Muscle of arm (tissue), 12 donors: ENCODE data around the gene UCHL5. TPM values are rescaled to one million over a fixed set of nuclear protein-coding genes. Genes with fewer than 3 reads are reported as not detected.
A peak's percentile ranks its signal among the peaks of the same experiment; 100 is the strongest.
"Not testable (repeated sequence)": the region's sequence is repeated elsewhere in the genome, so short reads cannot be mapped to it uniquely, and the experiment has no call there.

Source experiments
- DNase-seq: peaks from one replicate; pipeline ENCODE4 v3.0.0-alpha.2; 2013
- polyA plus RNA-seq, 12 donors: library from polyadenylated mRNA; unstranded; fragments of 120-200 nt; gene quantifications; one replicate each; pipeline ENCODE4 v1.2.1, GENCODE V29; 2013; ENCODE audit not compliant: insufficient read length in 12 of 12

Gene UCHL5
- polyA plus RNA-seq, 12 donors = 31.9 to 52.0 (median 44.0) TPM; not detected in 1

- DNase-seq = no peak
Measured at GRCh38 chr1:193016788-193017187, 42.4 kb downstream of the UCHL5 start.

- DNase-seq = peak; percentile 11
Measured at GRCh38 chr1:193014400-193014799, 44.8 kb downstream of the UCHL5 start.

GRCh38 chr1:193013707-193014106 is 45.5 kb downstream of the UCHL5 start:
- peak; percentile 8 for DNase-seq

- DNase-seq = peak; percentile 41
Measured at GRCh38 chr1:193013005-193013404, 46.2 kb downstream of the UCHL5 start.

- DNase-seq = no peak
Measured at GRCh38 chr1:193011406-193011805, 47.8 kb downstream of the UCHL5 start.

- no peak for DNase-seq
Measured at GRCh38 chr1:193009501-193009900, 49.7 kb downstream of the UCHL5 start.

GRCh38 chr1:193005785-193006184 is 53.4 kb downstream of the UCHL5 start:
- no peak for DNase-seq

- no peak for DNase-seq
Measured at GRCh38 chr1:192998536-192998935, 60.6 kb downstream of the UCHL5 start.

GRCh38 chr1:192994141-192994540 is 65.0 kb downstream of the UCHL5 start:
- no peak for DNase-seq

GRCh38 chr1:192993426-192994085 is 65.6 kb downstream of the UCHL5 start:
- no peak for DNase-seq

- not testable (repeated sequence) for DNase-seq
Measured at GRCh38 chr1:192986748-192987334, 72.3 kb downstream of the UCHL5 start.

GRCh38 chr1:192986110-192986747 is 72.9 kb downstream of the UCHL5 start:
- DNase-seq = no peak

GRCh38 chr1:192984080-192984479 is 75.1 kb downstream of the UCHL5 start:
- DNase-seq = no peak

GRCh38 chr1:192983349-192983980 is 75.7 kb downstream of the UCHL5 start:
- no peak for DNase-seq

- DNase-seq = no peak
Measured at GRCh38 chr1:192980856-192981255, 78.3 kb downstream of the UCHL5 start.

GRCh38 chr1:192980334-192980733 is 78.8 kb downstream of the UCHL5 start:
- DNase-seq = not testable (repeated sequence)

GRCh38 chr1:192979542-192979941 is 79.6 kb downstream of the UCHL5 start:
- DNase-seq = no peak

- no peak for DNase-seq
Measured at GRCh38 chr1:192978195-192978710, 80.9 kb downstream of the UCHL5 start.

GRCh38 chr1:192977089-192977706 is 82.0 kb downstream of the UCHL5 start:
- DNase-seq = no peak

- no peak for DNase-seq
Measured at GRCh38 chr1:192976576-192976975, 82.6 kb downstream of the UCHL5 start.

- no peak for DNase-seq
Measured at GRCh38 chr1:192974701-192975100, 84.5 kb downstream of the UCHL5 start.

GRCh38 chr1:192973988-192974387 is 85.2 kb downstream of the UCHL5 start:
- no peak for DNase-seq
